NCI-H187 (cell line): Measurements from ENCODE around the gene PTPN4.
"Not testable (repeated sequence)": the region's sequence is repeated elsewhere in the genome, so short reads cannot be mapped to it uniquely, and the experiment has no call there.

ENCODE experiments used
- DNase-seq, 2 experiments: peaks; one replicate each; lab custom pipeline; 2025; lab: John Stamatoyannopoulos, UW

The PTPN4 gene

DNA sequence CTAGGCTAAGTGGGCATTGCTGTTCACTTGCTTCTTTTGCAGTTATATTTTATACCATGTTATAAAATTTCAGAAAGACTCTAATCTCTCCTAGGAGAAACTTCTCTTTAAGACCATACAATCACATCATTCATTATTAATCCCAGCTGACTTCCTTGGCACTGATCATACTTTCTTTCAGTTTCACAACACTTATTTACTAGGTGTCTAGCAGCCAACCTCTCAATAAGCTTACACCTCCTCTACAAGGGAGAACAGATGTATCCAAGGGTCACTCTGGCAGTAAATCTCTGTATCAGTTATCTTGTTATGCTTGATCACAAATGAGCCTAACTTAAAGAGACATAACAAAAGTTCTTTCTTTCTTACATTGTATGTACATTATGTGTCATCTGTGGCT is 183.3 kb downstream of the PTPN4 start:
- DNase-seq = no peak

DNA sequence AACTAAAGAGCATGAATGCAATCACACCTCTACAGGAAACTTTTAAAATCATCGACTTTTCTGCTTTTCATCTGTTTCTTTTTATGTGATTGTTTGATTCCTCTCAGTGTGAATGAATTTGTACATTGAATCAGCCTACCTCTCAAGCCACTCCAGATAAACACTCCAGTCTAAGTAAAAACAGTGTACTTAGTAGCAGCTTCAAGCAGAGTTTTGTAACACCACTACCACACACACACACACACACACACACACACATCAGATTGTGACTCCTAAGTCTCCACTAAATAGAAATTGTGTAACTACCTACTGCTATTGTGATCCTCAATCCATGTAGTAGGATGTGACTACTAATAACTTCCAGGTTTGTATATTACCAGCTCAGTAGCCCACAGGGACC is 187.8 kb downstream of the PTPN4 start:
- DNase-seq = no peak

DNA sequence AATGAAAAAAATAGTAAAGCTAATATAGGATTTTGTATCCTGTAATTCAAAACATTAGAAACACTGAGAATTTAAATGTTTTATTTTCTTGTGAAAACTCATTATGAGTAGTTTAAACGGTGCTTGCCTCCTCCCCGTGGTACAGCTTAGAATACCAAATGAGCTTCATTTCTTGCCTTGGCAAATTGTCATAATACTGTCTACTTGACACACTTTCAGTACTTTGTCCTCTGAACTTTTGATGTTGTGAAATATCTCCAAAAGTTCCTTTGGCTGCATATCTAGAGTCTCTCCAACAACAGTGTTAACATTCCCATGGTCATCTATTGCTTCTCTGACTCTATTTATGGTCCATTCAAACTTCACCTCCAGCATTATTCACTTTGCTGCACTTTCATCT is 191.2 kb downstream of the PTPN4 start:
- DNase-seq = no peak

DNA sequence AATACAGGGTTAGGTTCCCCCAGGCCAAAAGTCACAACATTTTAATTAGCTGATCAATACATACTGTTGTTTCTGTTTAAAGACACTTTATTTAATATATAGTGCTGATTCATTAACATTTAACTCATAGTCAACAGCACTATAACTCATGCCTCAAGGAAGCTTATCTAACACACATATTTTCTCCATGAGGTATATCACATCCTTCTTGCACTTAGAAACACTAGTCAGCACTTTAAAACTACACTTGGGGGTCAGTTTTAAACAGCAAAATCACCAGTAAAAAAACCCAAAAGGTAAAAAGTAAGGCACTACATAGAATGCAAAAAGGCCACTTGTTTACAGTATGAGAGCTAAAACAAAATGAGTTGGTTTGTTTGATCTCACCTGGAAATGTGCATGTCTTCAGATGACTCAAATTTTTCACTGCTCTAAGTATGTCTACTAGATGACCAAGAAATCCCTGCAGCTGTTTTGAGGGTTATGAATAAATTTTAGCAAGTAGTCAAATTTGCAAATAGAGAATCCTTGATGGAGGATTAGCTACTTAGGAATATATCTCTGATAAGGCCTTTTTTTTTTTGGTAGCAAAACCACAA is 199.0 kb downstream of the PTPN4 start:
- no peak for DNase-seq

DNA sequence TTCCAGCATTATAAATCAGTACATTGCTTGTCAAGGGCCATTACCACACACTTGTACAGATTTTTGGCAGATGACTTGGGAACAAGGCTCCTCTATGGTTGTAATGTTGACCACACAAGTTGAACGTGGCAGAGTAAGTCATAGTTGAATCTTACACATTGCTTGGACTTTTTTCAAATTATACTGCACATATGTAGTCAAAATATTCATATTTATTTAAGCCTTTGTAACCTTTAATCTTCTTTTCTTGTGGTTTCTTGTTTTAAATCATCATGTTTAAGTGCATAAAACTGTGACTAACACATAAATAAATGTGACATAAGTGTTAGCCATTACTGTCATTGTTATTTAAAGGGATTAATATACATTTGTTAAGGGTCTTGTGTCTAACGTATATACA is 201.1 kb downstream of the PTPN4 start:
- DNase-seq = no peak

DNA sequence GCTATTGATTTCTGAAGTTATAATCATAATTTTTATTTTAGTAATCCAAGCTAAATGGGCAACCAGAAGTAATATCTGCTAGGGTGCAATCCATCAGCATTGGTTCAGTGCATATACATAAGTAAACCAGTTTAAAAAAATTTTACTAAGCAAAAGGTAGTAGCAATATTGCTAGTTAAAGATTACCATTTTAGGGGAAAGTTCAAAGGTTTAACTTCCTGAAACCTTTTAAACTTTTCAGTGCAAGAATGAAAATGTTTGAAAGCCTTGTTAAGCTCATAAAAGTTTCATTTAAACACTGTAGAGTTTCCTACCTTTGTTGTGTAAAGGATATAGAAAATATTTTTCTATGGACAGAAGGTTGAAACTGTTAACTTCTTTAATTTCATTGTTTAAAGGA is 222.2 kb downstream of the PTPN4 start:
- no peak for DNase-seq

DNA sequence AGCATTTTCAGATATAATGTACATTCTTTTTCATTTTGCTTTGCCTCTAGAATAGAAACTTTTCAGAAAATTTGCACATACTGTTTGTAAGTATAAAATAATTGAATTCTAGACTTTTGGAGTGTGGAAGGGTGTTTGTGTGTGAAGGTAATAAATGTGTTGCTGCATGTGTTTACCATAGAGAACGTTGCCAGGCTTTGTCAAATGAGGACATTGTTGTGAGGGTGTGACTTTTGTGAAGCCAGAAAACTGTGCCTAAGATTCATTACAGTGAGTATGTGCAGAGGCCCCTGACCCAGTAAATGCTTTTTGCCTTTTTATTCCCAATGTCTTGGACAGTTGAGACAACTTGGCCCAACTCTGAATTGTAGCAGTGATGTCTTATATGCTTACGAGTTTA is 222.8 kb downstream of the PTPN4 start:
- DNase-seq = no peak

DNA sequence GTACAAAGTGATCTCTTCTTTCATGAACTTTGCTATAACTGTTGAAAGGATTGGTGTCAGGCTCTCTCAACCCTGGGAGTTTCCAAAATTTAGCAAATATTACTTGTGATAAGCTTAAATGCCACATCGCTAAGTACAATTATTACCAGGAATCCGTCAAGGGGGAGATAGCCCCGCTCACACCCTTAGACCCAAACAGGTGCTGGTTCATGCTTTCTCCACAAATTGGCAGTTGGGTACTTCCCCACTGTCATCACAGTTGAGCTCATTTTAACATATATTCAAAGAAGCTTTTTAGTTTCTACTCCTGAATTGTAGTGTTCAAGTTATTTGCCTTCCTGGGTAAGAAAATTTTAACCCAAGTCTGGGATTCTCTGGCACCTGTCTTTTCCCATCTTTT is 223.4 kb downstream of the PTPN4 start:
- DNase-seq = no peak

DNA sequence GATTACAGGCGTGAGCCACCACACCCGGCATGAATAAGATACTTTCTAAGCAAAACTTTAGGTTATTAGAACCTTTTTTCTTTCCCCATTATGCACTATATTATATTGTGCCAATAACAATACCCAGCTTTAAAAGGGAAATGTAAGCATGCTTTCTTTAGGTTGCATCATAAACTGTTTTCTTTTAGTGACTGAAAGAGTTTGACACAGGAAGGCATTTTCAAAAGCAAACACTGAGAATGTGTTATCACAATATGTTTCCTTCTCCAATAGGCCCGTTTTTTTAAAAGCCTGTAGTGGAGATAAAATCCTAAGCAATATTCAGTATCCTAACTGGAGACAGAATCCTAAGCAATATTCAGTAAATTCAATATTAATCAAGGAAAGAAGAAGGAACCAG is 236.4 kb downstream of the PTPN4 start:
- DNase-seq = no peak

DNA sequence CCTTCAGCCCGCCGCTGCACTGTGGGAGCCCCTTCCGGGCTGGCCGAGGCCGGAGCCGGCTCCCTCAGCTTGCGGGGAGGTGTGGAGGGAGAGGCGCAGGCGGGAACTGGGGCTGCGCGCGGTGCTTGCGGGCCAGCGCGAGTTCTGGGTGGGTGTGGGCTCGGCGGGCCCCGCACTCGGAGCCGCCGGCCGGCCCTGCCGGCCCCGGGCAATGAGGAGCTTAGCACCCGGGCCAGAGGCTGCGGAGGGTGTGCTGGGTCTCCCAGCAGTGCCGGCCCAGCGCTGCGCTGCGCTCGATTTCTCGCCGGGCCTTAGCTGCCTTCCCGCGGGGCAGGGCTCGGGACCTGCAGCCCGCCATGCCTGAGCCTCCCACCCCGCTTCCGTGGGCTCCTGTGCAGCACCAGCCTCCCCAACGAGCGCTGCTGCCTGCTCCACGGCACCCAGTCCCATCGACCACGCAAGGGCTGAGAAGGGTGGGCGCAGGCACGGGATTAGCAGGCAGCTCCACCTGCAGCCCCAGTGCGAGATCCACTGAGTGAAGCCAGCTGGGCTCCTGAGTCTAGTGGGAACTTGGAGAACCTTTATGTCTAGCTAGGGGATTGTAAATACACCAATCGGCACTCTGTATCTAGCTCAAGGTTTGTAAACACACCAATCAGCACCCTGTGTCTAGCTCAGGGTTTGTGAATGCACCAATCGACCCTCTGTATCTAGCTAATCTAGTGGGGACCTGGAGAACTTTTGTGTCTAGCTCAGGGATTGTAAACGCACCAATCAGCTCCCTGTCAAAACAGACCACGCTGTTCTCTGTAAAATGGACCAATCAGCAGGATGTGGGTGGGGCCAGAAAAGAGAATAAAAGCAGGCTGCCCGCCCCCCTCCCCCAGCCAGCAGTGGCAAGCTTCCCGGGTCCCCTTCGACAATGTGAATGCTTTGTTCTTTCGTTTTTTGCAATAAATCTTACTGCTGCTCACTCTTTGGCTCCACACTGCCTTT is 237.5 kb downstream of the PTPN4 start:
- not testable (repeated sequence) for DNase-seq

DNA sequence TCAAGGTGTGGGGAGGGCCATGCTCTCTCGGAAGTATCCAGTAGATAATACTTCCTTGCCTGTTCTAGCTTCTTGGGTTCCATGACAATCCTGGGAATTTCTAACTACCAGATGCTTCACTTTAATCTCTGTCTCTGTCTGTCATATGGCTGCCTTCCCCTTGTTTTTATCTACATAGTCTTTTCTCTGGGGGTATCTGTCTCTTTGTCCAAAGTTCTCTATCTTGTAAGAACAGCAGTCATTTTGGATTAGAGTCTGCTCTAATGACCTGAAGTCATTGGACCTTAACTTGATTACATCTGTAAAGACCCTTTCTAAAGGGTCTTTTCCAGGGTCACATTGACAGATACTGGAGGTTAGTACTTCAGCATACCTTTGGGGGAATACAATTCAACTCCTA is 241.7 kb downstream of the PTPN4 start:
- no peak for DNase-seq

DNA sequence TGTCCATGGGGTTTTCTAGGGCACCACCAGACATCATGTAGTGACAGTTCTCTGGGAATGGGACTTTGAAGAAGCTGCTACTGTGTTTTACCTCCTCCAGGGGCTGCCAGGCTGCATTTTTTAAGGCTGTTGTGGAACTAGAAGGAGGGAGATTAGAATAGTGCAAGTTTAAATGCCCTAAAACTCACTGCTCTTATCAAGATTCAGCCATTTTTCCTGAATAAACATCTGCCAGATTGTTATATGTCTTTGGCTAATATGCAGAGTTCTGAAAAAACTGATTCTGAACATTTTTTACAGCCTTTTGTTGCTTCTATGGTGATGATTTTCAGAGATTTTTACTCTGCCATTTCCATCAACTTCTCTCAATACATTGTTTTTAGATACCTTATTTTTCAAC is 244.5 kb downstream of the PTPN4 start:
- no peak for DNase-seq

DNA sequence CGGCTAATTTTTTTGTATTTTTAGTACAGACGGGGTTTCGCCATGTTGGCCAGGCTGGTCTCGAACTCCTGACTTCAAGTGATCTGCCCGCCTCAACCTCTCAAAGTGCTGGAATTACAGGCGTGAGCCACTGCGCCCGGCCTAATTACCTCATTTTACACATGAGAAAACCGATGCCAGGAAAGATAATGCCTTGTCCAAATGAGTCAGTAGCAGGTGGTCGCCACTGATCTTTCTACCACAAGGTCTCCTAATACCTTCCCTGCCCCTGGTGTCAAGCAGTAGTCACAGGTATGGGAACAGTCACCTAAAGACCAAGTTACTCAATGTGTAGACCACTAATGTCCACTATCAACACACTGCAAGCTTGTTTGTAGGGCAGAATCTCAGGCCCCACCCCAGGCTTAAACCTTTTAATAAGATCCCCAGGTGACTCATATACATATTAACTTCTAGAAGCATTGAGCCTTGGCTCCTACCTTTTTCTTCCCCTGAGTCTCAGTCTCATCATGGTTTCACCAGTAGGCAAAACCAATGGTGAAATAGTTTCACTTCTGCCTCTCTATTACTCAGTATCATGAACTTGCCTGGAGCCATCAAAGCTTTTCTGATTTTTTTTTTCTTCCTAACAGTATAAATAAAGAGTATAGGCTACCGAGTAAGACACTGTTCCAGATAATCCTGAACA is 246.3 kb downstream of the PTPN4 start:
- DNase-seq = no peak

DNA sequence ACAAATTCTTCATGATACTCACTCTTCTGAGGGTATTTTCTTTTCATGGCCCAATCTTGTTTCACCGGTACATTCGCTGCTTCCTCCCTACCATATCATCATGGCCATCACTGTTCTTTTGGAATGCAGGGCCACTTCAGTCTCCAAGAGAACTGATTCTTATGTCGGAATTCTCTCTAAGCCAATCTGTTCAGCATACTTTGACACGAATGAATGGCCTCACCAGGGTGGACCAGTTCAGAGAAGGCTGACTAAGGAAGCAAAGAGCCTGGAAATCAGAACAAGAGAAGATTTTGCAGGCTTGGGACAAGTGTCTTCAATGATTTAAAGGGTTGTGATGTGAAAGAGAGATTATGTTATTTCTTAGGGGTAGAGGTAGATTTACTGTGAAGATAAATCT is 248.1 kb downstream of the PTPN4 start:
- DNase-seq = no peak

DNA sequence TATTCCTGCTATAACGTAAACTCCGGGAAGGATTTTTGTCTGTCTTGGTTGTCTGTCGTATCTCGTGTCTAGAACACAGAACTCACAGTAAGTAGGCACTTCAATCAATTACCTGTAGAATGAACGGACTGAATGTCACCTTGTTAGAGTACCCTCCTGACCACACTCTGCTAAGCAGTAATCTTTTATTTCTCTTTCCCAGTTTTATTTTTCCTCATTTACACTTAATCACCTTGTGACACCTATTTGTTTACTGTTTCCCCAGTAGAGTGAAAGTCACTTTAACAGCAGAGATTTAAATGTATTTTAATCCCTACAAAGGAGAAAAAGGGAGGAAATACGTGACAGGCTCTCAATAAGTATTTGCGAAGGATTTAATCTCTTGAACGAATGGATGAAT is 252.6 kb downstream of the PTPN4 start:
- no peak for DNase-seq

DNA sequence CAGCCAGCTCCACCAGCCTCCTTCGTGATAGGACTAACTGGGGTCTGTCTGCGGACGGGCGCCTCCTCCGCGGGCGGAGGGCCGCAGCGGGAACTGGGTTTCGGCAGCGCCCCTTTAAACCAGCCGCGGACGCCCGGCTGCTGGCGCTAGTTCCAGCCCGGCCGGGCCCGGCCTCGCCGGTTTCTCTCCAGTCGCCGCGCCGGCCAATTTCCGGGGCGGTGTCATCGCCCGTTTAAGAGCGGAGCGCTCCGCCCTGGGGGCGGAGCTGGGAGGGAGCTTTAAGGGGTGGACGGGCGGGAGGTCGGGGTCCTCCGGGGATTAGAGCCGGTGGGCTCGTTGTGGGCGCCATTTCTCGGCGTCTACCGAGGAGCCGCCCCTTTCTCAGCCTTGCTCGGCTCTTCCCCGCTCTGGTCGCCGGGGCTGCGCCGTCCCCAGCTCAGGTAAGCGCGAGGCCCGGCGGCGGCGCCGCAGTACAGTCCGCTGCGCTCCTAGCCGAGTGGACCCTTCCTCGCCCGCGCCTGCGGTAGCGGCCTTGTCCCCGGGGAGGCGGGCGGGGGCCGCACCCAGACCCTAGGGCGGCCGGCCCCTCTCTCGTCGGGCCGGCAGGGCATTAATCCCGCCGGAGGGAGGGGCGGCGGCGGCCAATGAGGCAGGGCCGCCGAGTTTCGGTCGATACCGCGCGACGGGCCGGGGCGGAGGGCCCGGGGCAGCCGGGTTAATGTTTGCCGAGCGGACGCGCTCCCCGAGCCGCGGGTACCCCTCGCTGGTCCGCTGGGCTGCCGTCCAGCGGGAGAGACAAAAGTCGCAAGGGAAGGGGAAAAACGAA is 253.3 kb downstream of the PTPN4 start, which contains the start of gene EPB41L5:
Gene EPB41L5 (plus strand): TSS at position 307 of the 826 bp plus-strand sequence. CDS start 6,008 bp downstream, outside the sequence.
- peak; percentile 49 to 78 for DNase-seq

DNA sequence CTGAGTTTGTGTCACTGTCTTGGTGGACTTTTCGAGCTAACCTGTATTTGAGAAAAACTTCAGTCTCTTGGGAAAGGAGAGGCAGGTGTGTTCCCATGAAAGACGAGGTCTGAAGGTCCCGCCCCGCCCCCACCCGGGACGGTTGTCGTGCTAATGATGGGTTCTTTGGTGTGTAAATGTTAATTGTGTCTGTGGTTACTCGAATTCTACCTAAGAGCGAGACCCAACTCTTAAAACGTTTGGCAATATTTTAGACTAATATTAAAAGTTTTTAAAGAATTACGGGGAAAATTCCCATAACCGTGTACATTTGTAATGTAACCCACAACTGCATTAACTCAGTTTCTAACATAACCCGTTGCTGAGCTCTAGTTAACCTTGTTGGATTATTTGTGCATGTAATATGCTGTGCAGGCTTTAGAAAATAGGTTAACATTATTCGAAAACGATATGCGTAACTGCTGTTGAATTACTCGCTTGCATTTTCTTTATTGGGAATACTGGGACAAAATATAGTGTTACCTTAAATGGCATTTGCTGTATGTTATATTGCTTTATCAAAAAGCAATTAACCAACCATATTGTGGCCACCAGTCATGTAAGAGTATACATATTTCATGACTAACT is 254.0 kb downstream of the PTPN4 start:
- peak in 1 of 2 experiments; percentile 2 for DNase-seq

DNA sequence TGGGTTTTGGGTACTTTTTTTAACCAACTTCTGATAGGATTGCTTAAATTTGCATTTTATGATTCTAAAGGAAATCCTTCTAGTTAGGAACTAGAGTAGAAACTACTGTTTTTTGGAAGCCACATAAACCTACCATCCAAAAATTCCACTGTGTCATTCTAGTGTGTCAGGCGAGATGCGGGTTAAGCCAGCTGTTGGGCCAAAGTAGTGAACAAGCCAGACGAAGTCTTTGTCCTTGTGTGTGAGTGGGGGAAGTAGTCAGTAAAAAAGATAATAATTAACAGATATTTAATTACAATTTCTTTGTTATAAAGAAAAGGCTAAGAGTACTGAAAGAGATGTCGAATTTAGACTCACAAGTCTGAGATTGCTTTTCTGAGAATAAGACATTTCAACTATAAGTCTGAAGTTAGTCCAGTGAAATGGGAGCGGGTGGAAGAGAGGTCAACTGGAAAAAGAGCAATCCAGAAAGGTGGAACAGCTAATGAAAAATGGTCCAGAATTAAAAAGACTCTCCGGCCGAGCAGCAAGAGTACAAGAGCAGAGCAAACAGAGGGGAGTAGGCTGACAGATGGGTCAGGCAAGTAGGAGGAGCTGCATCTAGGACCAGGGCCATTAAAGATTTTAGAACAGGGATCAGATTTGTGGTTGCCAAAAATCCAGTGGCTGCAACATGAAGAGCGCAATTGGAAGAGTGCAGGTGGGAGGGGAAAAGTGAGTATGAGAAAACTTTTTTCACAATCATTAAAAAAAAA is 254.7 kb downstream of the PTPN4 start:
- DNase-seq = no peak

DNA sequence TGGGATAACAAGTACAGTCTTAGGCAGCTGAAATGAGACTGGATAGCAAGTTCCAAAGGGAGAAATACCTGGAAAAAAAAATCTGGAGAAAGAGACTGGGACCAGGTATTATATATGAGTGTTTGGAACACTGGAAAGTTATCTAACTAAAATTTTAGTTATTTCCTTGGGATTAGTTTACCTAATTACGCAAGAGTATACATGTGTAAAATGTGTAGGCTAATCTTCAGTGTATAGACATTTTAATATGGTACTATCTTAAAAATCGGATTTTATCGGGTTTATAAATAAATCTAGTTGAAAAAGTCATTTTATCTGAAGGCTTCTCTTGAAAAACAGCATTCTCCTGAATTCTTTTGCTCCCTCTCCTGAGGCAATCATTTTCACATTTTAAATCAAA is 257.1 kb downstream of the PTPN4 start:
- DNase-seq = no peak

DNA sequence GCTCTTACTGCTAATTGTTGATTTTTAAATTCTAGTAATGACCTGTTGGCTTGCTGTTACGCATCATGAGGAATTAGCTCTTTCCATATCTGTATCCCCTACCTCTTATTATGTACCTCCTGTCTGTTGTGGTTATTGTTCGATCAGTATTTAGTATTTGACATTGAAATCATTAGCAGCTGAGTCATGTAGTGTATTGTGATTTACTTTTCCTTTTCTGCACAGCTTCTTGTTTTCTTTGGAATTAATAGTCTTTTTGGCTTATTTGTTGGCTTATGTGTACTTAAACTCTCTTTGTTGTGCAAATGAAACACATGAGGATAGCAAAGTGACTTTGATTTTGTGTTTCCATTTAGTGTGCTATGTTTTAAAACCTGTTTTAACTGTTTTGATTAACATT is 257.5 kb downstream of the PTPN4 start:
- DNase-seq = no peak

DNA sequence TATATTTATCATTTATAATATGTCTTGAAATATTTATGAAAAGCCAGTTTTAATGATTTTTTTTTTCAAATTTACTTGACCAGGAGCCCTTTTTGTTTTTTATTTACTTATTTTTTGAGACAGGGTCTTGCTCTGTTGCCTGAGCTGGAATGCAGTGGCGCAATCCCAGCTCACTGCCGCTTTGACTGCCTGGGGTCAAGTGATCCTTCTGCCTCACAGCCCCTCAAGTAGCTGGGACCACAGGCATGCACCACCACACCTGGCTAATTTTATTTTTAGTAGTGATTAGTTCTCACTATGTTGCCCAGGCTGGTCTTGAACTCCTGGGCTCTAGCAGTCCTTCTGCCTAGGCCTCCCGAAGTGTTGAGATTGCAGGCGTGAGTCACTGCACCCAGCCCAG is 258.8 kb downstream of the PTPN4 start:
- no peak for DNase-seq
